NCI-H1105 treated with DMSO at 0.1 percent for 48 hours (cell line): Measurements from ENCODE around the gene PSMB7.

Source experiments
- DNase-seq: peaks from one replicate; lab custom pipeline; 2025; lab: John Stamatoyannopoulos, UW

Gene PSMB7

GRCh38 chr9:124327491-124327890 lies 87.8 kb downstream of the PSMB7 start:
- DNase-seq = no peak

- no peak for DNase-seq
Measured at GRCh38 chr9:124326378-124326777, 88.9 kb downstream of the PSMB7 start.

GRCh38 chr9:124325816-124326215 lies 89.4 kb downstream of the PSMB7 start:
- DNase-seq = no peak

- no peak for DNase-seq
Measured at GRCh38 chr9:124323904-124324303, 91.3 kb downstream of the PSMB7 start.

DNA sequence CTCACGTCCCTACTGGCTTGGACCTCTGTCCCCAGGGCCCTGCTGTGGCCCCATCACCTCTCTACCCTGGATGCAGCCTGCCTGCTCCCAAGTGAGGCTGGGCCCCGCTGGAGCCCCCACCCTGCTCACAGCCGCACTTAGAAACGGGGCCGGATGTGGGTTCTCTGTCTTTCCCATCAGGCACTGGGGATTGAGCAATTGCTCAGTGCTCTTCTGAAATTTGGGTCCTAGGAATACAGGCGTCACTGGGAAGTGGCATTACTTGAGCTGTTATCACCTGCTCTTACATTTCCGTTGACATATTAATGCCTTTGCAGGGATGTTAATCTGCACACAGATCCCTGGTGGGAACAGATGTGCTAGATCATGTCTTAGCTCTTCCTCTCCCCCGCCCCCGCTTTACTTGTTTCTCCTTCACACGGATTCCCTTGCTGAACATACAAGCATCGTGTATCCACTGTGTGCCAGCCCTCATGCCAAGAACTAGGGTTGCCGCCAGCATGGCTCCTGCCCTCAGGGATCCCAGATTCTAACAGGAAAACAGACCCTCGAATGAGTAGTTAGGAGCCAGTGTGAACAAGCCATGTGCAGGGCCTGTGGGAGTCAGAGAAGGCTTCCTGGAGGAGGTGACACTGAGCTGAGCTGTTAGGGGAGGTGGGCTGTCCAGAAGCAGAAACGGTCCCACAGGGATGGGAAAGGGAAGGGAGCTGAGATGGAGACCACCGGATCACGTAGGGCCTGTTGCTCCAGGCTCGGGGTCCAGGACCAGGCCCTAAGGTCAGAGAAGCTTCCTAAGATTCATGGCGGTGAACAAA lies 92.4 kb downstream of the PSMB7 start:
- DNase-seq = no peak

- no peak for DNase-seq
Measured at GRCh38 chr9:124321935-124322334, 93.3 kb downstream of the PSMB7 start.

DNA sequence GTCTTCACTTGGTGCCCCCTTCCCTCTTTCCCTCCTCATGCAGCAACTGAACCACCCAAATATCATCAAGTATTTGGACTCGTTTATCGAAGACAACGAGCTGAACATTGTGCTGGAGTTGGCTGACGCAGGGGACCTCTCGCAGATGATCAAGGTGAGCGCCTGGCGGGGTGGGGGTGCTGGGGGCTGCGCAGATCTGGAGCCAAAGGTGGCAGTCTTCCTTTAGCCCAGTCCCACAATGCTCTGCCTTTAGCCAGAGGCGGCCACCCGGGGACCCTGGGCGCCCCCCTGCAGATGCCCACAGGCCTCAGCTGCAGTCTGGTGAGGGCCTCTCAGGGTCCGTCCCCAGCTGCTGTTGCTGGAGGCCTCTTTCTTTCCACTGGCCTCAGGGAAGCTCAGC lies 93.8 kb downstream of the PSMB7 start:
- DNase-seq = no peak

DNA sequence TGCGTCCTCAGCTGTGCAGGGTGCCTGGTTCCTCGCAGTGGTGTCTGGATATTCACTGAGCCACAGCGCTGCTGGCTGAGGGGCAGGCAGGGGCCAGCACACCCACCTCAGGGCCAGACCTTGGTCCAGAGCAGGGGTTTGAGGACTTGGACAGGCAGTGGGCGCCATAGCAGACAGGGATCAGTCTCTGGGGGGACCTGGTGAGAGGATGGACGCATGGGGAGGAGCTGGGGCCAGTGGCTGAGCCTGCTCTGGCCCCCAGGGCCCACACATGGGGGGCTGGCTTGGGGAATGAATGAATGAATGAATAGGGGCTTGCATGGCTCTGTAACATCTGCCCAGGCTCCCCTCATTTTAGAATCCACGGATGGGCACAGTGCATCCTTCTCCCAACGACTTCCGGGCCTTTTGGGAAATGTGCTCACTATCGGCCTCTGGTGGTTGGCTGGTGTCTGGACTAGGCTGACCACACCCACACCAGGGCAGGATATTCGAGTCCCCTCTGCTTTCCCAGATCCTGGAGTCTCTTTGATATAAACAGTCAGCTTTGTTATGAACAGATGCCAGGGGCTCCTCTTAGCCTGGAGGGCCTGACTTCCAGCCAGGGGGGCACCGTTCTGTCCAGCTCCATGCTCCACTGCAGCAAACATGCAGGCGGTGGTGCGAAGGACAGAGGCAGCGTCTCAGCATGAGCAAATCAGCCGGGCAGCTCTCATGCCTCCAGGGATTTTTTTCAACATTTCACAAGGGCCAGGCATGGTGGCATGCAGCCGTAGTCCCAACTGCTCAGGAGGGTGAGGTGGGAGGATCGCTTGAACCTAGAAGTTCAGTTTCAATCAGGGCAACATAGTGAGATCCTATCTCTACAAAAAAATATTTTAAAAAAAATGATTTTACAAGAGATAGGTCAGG lies 94.9 kb downstream of the PSMB7 start:
- peak; percentile 50 for DNase-seq

- no peak for DNase-seq
Measured at GRCh38 chr9:124315882-124316281, 99.4 kb downstream of the PSMB7 start.

- DNase-seq = no peak
Measured at GRCh38 chr9:124313940-124314339, 101.3 kb downstream of the PSMB7 start.

GRCh38 chr9:124312290-124313265 lies 102.7 kb downstream of the PSMB7 start:
- DNase-seq = no peak

GRCh38 chr9:124311283-124311682 lies 104.0 kb downstream of the PSMB7 start:
- DNase-seq = no peak

DNA sequence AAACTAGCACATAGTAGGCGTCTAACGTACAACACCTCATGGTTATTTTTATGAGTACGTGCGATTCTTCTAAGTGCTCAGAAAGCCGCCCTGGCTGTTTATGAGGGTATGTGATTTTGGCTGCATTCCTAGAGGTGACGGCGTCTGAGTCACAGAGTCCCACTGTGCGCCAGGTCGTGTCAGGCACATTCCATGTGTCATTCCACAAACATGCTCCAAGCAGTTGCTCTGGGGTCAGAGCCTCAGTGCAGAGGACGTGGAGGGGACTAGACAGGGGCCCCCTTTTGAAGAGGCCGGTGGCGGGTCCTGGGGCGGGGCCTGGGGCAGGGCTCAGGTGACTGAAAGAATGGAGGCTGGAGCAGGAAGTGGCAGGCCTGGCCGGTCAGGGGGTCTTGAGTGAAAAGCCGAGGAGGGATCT lies 105.6 kb downstream of the PSMB7 start:
- no peak for DNase-seq

DNA sequence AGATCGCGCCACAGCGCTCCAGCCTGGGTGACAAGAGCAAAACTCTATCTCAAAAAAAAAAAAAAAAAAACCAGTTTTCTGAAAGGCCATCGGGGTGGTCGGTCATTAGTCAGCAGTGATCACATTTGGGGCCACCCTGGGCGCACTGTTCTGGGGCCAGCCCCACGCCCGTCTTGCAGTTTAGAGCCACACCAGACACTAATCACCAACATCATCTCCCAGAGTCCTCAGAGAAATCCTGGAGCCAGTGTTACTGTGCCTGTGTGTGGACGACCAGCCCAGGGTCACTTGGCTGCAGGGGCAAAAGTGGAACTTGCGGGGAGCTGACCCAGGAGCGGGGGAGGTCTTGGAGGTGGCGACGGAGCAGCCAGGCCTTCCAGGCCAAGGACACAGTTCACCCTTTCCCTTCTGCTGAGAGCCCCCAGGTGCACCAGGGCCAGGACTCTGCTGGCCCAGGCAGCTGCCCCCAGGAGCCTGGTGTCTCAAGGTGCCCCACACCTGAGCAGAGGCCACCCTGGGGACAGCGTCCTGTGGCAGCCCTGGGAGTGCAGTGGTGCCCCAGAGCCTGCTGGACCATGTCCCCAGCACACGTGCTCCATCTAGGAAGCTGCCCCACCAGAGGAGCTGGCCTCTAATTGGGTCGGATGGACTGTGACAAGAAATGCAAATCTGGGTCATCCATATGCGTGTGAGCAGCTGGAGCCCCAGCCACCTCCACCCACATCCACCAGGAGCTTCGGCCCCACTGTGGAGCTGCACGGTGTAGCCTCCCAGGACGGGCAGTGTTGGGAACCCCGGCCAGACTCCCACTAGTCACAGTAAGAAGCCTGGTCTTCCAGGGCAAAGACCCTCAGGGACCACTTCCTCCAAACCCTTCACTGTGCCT lies 106.4 kb downstream of the PSMB7 start:
- DNase-seq = no peak

DNA sequence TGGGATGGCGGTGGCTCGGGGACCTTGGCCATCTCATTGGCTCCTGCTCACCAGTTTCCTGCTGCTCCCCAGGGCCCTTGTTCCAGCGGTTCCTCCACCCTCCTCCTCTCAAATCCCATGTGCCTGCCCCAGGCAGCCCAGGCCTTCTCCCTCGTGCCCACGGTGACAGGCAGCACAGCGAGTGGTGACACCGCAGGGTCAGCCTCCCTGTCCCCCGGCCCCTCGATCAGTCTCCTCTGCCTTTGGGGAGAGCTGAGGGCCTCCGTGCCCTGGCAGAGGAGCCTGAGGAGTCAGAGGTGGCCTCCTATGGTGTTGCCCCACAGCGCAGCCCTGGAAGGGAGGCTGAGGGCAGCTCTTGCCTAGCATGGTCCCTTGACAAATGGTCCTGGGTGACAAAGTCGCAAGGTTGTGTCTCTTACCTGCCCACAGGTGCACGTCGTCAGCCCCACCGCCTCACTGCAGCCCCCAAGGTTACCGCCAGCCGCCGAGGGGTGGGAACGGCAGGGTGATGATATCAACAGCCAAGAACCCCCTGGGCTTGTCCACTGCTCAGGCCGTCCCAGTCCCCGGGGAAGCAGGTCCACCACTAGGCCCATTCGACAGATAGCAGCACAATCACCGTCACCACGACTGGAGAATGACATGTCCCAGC lies 107.7 kb downstream of the PSMB7 start:
- no peak for DNase-seq

DNA sequence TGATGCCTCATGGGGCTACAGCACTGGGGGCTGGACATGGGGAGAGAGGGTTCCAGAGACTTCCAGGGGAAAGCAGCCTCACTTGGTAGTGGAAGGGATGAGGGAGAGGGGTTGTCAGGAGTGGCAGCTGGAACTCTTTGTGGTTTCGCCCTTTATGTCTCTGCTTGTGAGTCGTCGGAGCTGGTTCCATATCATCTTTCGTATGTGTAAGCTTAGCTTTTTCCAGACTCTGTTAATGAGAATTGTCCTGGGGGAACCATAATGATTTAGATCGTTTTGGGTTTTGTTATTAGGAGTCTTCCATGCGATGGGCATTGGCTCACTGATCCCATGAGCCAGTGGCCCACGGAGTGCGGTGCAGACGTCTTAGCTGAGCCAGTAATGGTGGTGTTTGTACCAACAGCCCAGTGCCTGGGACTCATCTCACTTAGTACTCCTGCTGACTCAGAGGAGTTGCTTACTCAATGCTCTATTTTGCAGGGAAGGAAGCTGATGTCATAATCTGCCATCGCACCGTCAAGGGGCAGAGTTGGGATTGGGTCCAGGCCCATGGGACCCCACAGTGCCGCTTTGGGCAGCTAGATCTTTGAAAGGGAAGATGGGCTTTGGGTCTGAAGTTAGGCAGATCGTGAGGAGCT lies 109.0 kb downstream of the PSMB7 start:
- DNase-seq = no peak

GRCh38 chr9:124304285-124304684 lies 111.0 kb downstream of the PSMB7 start:
- DNase-seq = no peak

DNA sequence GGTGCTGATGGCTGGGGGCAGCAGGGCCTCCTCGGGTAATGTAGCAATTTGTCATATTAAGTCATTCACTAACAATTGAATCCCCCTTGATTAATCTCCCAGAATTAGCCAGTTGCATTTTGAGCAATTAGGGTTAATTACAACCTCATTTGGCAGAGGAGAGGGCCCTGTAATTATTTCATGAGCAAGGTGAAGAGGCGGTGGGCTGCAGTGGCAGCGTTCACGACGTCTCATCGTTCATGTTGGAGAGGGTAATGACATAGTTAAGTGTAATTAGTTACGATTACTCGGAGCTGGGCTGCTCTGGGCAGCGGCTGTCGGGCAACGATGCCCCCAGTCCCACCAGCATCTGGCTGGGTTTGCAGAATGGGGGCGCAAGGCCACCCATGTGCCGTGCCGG lies 111.5 kb downstream of the PSMB7 start:
- DNase-seq = peak; percentile 93
